Right renal cortex interstitium (tissue), 3 donors: Measurements from ENCODE around the gene APC2. TPM values are rescaled to one million over a fixed set of nuclear protein-coding genes. Genes with fewer than 3 reads are reported as not detected.
"Not testable (repeated sequence)": the region's sequence is repeated elsewhere in the genome, so short reads cannot be mapped to it uniquely, and the experiment has no call there.

Source experiments
- DNase-seq, 3 donors: peaks; one replicate each; pipeline ENCODE4 v3.0.0-alpha.2; 2013; ENCODE audit warnings: low read depth in 3 of 3, low spot score in 2 of 3
- polyA plus RNA-seq, 3 donors: library from polyadenylated mRNA; unstranded; fragments of 120-200 nt; gene quantifications; one replicate each; pipeline ENCODE4 v1.2.1, GENCODE V29; 2013; ENCODE audit not compliant: insufficient read length in 3 of 3

APC2 gene
- polyA plus RNA-seq, 3 donors, result 0.86 to 1.1 (median 1.0) TPM

DNA sequence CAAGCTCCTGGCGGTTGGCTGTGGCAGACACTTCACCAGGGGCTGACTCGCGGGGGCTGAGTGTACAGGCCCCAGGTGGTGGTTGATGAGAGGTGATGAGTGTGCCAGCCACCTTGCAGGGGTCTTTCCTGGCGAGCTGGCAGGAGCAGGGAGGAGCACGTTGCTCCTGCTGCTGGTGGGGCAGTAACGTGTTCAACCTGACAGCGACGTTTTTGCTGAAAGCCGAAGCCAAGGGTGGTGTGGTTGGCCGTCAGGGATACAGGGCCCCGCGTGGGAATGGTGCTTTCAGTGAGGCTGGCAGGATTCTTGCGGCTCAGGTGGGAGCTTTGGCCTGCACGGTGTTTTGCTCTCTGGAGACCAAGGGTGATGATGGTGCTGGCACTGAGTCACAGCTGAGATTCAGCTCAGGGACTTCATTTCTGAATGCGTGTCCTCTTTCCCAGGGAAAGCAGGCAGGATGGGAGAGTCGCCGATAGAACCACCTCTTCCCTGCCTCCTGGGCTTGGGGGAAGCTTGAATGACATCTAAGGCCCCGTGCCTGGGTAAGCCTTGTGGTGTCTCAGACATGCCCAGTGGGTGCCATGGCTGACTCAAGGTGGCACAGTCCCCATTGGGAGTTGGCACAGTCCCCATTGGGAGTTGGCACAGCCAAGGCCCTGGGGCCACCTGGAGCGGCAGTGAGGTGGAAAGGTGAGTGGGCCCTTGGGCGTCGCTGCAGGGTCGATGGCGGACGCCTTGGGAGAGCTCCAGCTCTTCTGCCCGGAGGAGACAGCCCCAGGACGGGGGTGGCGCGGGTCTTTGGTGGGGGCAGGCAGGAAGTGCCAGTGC, 33.7 kb upstream of the APC2 start:
- no peak for DNase-seq

DNA sequence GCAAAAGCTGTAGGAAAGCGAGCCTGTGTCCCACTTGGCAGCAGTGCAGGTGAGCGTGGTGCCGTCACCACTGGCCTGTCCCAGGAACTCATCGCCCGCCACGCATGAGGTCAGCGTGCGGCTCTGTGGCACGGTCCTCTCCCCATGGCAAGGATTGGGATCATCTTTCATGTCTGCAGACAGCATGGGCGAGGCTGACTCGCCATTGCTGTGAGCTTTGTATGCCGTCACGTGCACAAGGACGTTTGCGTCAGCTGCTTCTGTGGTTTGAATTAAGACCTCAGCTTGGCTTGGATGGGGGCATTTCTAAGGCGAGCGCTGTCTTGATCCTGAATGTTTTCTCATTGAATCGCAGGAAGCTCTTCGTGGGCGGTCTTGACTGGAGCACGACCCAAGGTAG, 32.8 kb upstream of the APC2 start:
- DNase-seq, result no peak

DNA sequence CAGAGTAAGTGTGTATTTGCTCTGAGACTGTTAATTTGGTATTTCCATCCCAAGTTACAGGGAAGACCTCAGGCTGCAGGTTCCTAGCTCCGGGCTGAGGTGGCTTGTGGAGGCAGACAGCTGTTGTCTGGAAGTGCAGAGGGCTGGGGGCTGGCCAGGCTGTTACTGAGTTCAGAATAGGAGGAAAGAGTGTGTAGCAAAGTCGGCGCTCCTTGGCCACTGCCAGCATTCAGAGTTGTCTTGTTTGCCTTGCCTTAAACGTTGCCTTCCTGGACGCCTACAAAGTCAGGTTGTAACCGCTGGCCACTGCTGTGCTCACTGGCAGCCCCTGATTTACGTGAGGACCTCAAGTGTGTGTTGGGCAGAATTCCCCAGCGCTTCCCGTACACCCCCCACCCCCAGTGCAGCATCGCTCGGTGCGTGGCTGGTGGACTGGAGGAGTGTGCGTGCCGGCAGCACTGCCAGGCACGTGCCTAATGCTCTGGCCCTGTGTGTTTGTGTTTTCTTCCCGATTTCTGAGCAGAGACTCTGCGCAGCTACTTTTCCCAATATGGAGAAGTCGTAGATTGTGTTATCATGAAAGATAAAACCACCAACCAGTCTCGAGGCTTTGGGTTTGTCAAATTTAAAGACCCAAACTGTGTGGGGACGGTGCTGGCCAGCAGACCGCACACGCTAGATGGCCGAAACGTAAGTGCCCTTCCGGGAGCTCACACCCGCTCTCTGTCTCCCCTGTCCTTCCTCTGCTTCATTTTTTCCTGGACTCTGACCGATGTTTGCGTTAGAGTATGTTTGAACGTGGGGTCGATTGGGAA, 32.0 kb upstream of the APC2 start:
- DNase-seq, result no peak

DNA sequence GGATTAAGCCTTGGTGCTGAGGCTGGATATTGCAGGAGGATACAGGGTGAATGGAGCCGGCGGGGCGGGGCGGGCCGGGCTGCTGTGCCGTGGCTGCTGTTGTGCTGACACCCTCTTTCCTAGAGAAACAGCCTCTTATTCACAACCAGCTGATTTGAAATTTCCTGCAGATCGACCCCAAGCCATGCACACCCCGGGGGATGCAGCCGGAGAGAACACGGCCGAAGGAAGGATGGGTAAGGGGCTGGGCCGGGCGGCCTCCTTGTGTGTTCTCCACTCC, 31.5 kb upstream of the APC2 start:
- no peak for DNase-seq

DNA sequence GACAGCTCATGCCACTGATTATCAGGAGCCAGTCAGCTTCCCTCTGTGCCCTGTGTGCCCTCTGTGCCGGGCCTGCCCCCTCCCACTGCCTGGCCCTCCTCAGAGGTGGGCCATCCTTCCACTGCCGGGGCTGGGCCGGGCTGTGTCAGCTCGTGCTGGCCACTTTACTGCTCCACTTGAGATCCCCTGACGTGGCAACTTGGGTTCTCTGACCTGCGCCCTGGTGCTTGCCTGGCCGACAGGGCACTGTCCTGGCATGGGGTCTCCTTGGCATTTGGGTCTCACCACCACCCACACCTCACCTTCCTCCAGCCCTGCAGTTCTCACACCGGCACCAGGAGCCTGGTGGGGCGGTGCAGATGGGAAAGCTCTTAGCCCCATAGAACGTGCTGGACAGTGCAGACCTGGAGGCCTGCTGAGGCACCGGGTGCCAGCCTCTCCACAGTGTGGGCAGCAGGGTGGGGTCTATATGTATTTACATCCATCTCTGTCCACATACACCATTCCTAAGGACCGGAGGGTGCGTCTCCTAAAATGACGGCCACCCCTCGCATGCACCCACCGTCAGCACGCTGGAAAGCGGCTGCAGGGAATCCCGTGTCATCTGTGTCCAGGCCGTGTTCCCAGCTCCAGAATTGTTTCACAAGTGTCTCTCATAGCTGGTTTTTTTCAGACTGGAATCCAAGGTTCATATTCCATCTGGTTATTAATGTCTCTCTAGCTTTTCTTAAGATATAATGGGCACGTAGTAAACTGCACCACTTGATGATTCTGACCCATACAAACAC, 30.8 kb upstream of the APC2 start:
- no peak for DNase-seq

DNA sequence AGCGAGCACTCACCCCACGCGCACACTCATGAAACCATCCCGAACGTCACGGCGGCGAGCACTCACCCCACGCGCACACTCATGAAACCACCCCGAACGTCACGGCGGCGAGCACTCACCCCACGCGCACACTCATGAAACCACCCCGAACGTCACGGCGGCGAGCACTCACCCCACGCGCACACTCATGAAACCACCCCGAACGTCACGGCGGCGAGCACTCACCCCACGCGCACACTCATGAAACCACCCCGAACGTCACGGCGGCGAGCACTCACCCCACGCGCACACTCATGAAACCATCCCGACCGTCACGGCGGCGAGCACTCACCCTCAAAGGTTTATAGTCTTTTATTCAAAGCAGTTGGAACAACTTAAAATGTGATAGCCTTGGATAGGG, 29.8 kb upstream of the APC2 start:
- DNase-seq, result not testable (repeated sequence)

DNA sequence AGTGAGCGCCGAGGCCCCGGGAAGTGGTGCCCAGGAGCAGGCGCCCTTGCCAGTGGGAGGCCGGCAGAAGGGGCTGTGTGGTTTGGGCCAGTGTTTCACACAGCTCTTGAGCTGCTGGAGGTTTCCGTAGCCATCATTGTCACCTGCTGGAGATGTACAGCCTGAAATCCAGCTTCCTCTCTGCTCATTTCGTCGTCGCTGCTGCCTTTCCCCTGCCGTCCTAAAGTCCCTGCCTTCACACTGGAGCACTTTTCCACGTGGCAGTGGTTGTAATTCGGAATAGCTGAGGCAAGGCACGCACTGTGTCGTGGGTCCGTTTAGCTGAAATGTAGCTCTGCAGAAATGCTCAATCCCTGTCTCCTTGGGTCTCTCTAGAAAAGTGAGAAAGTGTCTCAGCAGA, 29.3 kb upstream of the APC2 start:
- DNase-seq, result no peak

DNA sequence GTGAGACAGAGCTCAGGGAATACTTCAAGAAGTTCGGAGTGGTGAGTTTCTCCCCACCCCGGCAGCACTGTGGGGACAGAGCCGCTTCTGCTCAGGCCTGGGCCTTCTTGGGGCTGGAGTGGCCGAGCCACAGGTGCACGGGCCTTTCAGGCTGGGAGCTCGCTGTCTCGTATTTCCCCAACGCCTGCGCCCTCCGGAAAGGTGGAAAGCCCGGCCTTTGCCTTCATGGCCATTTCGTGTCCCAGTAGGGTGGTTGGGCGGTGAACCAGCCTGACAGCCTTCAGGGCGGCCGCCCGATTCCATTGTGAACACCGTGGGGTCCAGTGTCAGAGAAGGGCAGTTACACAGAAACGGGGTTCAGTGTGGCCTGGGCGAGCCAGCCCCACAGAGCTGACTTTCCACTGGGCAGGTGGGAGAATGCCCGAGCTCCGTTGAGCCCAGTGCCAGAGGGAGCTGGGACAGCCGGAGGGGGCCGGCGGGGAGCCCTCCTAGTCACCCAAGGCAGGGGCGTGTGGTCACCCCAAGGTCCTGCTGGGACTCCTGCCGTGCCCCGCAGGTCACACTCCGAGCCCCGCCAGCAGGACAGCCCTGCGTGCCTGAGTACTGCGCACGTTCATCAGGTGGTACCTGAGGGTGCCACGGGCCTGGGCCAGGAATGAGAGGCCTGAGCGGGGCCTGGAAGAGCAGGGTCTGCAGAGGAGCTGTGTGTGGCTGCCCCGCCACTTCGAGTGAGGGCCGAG, 28.5 kb upstream of the APC2 start:
- DNase-seq, result no peak

DNA sequence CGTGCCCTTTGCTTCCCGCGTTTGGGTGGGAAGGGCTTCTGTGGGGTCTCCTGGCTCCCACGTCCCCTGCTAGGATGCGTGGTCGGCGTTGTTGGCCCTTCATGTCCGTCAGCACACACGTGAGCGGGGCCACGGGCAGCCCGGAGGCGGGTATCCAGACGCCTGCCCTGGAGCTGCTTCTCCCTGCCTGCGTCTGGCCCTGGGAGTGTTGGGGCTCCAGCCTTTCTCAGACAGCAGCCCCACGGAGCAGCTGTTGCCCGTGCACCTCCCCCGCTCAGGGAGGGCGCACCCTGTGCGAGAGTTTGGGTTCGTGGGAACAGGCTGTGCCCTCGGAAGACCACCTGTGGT, 28.0 kb upstream of the APC2 start:
- DNase-seq, result no peak

DNA sequence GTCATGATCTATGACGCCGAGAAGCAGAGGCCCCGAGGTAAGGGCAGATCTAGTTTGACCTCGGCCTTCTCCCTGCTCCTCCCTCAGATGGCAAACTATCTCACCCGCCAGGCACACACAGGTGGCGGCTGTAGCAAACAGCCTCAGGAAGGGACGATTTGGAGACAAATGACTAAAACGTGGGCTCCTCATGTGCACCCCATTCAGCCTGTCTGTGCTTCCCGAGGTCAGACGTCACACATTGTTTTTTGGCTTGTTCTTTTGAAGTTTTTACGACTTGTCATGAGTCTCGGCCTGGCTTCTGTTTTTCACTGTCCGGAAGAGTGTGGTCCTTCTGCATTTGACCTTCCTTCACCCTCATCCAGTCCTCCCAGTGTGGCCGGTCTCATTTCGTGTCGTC, 27.6 kb upstream of the APC2 start:
- DNase-seq, result no peak

DNA sequence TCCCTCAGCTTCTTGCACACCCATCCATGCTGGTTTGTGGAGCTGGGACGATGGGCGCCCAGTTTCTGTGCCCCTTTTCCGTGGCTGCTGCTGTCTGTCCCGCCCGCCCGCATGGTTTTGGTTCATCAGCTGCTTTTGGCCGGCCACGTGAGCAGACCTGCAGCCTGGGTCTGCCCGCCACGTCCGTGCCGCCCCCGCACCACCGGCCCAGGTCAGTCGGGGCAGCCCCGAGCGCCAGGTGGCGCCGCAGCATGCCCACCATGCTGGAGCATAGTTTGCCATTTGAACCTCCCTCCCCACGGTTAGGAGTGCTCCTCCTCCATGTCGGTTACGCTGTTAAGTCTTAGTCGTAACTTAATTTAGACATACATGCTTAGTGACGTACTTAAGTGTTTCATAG, 27.0 kb upstream of the APC2 start:
- no peak for DNase-seq

DNA sequence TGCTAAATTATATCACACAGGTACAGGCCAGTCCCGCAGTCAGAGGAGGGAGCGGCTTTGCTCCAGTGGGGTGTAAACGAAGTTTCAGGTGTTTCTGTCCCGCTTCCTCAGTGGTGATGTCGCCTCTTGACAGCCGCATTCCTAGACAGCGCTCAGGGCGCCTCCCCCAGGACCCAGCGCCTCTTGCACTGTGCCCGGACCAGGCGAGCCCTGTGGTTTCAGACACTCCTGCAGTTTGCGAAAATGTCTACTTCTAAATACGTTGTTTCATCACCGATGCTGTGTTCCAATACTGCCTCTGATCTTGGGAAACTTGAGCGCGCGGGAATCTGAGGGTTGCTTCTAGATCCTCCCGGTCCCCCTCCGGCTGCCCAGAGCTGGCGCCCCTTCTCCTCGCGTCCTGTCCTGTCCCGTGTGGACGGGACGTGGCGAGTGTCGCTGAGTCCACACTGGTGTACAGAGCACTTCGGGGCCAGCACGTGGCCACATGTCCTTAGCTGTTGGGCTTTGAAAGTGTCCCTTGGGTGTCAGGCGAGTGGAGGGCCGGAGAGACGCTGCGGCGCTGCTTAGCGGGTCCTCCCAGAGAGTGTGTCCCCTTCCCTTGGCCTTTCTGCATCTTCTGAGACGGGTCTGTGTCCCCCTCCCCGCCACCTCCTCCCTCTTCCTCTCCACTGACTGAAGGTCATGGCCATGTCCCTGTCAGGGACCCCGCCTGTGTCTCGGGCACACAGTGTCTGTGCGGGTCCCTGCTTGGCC, 26.3 kb upstream of the APC2 start:
- no peak for DNase-seq

DNA sequence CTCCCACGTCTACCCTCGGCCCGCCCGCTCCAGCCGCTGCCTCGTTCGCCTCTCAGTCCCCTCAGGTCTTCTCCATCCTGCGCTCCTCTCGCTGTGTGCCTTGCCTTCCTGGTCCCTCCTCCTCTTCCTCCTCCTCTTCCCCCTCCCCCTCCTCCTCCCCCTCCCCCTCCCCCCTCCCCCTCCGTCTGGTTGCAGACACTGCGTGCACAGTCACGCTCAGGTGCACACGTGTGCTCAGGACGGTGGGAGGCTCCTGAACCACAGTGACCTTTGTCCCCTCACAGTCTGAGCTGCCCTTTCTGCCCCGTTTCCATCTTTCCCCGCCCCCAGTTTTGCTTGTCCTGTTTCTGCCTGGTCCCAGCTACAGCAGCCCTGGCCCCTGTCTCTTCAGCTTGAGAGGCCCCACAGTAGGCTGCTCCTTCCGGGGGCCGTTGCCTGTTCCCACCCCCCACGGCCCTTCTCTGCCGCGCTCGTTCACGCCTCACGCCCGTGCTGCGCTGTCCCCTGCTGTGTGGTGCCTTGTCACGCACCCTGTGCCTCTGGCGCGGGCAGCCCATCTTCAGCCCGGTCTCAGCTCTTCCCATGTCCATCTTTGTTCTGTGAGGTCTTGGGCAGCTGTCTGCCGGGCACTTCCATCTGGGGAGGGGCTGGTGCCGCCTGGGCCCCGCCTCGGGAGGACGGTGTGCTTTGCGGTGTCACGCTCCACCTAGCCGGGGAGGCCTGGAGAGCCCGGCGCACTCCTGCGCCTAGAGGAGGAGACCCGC, 25.5 kb upstream of the APC2 start:
- no peak for DNase-seq

DNA sequence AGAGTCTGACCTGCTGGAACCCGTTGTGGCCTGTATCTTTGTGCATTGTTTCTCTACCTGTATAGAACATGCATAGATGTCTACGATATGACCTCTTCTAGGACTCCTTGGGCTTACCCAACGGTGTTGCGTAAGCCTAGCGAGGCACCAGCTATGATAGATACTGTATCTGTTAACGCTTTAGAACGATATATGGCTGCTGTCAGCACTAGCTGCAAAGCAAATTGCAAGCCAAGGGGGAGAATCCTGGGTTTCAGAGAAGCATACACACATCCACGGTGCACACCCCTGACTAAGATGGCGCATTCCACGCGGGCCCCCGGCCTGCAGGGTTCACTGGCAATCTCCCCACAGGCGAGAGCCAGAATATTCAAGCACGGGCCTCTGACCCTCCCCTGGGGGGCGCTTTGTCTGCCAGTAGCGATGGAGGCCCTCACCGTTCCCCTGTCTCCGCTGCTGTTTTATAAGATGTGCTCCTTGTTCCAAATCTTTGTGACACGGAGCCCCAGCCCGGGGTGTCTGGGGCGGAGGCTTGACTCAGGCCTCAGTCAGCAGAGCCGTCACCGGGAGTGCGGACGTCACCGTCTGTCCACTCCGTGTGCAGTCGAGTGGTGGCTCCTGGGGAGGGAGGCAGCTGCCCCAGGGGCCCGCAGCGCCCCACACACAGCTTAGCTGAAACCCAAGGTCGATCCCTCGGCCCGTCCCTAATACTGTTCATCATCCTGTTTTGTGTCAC, 24.7 kb upstream of the APC2 start:
- no peak for DNase-seq

DNA sequence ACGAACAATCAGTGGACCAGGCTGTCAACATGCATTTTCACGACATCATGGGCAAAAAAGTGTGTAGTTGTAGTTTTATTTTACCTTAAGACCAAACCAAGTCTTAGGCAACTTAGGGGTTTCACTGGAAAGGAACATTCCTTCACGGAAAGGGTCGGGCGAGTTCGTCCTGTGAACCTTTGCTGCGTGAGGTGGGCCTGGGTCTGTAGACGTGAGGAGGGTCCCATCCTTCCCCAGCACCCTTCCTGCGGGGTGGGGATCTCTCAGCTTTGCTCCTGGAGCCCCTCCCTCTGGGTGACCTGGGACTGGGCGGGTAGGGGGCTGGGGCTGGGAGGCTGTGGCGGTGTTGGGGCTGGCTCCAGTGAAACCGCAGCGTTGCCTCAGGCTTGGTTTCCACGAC, 24.0 kb upstream of the APC2 start:
- DNase-seq, result no peak

DNA sequence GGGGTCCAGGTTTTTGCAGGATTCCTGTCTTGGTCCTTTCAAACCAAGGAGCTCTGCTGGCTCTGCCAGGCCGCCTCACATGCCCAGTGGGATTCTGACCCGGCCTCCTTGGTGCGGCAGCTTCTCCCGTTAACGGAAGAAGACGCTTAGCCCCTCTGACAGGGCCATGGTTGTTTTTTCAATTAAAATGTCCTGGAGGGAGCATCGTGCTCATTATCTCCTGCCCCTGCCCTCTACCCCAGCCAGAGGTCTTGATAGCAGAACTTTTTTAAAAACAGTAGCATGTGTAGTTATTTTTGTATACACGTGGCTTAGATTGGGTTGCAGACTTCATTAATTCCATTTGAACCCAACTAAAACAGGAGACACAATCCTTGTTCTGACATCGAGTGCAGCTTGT, 23.2 kb upstream of the APC2 start:
- no peak for DNase-seq

DNA sequence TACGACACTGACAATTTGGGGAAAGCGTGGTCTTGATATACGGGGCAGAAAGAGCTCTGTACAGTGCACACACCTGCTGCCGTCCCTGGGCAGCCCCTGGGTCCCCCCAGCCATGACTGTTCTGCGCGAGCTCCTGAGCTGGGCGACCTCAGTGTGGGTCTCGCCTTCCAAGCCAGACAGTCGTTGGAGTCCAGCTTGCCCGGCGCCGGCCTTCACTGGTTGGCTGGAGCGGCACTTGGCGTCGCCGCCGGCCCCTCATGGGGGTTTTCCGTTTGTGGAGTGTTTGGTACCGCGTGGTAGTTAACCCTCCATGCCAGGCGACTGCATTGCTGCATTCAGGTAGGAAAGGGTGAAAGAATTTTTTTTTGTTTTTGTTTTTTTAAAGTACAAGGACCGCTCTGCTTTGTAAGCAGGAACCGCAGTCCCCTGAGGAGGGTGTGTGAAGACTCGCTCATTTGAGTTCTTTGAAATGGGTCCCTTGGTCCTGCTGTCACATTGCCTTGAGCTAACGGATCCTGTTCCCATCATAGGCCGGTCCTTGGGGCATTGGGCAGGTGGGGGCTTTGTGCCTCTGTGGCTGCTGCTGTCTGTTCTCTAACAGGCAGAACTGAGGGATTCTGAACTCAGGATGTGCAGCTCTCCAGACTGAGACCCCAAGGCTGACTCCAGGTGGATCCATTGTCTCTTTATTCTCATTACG, 22.6 kb upstream of the APC2 start:
- DNase-seq, result no peak

DNA sequence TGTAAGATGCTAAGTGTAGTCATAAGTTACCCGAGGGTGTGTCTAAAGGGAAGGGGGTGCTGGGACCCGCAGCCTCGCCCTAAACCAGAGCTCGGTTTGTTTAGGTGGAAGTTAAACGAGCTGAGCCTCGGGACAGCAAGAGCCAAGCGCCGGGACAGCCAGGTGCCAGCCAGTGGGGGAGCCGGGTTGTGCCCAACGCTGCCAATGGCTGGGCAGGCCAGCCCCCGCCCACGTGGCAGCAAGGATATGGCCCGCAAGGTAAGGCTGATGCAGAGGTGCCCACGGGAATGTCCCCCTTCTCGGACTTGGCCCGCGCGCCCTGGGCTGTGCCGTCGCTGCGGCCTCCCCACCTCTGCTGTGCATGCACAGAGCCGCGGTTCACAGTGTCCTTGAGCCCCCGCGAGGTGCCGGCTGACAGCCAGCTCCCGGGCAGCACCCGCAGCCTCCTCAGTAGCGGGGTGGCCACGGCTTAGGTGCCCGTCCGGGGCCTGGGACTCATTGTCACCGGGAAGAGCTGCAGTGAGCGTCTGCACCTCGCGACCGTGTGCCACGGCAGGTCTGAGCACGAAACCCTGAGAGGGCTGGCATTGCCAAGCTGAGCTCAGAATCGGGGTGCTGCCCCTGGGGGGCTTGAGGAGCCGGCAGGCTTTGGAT, 21.1 kb upstream of the APC2 start:
- no peak for DNase-seq
